Measurements from ENCODE around the gene HIBCH.
"Not testable (repeated sequence)": the region's sequence is repeated elsewhere in the genome, so short reads cannot be mapped to it uniquely, and the experiment has no call there.

The HIBCH gene

DNA sequence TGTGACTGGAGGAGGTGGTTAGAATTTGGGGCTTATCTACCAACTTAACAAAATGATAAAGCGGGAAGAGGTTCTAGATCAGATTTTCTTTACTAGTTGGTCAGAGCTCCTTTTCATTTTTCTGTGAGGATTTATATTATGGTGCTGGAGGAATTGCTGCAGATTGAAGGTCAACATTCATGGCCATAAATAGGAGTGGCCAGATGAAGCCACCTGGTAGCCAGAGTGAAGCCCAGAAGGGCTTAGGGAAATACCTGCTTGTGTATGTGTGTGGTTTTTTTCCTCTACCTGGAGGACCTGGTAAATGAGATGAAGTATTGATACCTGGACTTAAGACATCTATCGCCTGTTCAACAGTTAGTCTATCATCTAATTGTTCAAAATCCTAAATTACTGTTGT lies 134.2 kb downstream of the HIBCH start:
- no peak for DNase-seq (ENCODE audit: low spot score)

DNA sequence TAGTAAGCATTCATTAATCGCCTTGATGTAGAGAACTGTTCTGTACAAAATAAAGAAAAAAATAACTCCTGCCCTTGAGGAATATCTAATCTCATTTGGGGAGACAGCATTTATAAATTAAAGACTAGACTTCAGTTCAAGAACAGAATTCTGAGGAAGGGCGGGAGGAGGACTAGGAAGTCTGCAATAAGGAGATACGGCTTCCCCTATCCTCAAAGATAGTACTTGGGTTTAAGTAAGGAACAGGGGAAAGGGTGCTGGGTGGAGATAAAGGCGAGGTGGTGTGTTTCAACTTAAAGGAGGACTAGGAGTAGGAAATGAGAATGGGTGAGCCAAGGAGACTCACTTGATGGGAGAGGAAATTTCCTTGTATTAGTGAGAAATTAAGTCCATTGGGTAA lies 135.2 kb downstream of the HIBCH start:
- no peak for DNase-seq (ENCODE audit: low spot score)

DNA sequence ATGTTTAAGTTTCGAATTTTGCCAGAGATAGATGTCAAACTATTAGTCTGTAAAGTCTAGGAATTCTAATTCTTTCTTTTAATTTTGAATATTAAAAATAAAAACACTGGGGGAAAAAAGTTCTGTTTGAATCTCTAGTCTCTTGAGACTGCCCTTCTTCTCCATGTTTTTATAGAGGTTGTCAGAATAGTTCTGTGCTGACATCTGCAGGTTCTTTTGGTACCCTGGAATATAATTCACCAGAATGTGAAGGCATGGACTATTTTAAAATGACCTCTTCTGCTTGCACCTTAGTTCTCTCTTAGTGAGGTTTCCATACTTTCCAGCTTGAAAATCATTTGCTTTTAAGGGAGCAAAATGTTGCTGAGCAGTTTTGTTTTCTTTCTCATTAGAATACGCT lies 136.1 kb downstream of the HIBCH start:
- DNase-seq (ENCODE audit: low spot score): no peak

DNA sequence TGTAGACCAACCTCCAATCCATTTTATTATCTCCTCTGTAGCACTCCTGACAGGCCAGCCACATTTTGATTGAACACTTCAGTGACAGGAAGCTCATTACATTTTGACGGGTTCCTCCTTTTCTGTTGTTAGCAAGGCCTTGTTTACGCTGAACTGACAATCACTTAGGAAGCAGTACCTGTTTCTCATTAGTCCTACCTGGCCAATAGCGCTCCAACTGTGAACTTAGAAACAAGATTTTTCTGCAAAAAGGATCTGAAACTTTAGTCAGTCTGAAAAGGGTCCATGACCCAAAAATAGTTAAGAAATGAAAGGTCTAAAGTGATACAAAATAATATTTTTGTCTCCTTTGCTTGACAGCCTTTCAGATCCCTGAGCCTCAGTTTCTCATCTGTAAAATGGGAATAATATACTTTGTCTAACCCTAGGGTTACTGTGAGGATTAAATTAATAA lies 137.5 kb downstream of the HIBCH start:
- no peak for DNase-seq (ENCODE audit: low spot score)

DNA sequence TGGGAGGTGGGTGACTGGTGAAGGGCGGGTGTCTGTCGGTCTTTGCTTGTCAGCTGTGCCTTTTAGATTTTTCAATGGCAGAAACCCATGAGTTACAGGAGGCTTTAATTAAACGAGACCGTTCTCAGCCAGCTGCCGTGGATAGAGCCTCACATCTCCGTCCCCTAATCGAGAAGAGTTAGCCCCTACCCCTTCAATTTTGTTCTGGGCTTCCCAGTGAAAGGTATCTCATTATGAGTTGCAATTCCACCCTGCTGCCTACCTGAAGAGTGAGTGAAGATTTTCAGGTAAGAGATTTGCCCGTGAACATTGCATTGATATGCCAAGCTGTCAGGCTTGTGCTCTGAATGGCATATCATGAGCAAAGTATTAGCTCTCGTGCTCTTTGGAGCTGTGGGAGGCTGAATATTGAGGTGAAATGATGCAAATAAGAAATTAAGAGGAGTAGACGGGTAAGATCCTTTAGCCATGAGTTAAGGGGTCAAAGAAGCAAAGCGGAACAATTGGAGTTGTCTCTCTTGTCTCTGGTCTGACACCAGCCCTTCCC lies 138.4 kb downstream of the HIBCH start:
- DNase-seq (ENCODE audit: low spot score): no peak

DNA sequence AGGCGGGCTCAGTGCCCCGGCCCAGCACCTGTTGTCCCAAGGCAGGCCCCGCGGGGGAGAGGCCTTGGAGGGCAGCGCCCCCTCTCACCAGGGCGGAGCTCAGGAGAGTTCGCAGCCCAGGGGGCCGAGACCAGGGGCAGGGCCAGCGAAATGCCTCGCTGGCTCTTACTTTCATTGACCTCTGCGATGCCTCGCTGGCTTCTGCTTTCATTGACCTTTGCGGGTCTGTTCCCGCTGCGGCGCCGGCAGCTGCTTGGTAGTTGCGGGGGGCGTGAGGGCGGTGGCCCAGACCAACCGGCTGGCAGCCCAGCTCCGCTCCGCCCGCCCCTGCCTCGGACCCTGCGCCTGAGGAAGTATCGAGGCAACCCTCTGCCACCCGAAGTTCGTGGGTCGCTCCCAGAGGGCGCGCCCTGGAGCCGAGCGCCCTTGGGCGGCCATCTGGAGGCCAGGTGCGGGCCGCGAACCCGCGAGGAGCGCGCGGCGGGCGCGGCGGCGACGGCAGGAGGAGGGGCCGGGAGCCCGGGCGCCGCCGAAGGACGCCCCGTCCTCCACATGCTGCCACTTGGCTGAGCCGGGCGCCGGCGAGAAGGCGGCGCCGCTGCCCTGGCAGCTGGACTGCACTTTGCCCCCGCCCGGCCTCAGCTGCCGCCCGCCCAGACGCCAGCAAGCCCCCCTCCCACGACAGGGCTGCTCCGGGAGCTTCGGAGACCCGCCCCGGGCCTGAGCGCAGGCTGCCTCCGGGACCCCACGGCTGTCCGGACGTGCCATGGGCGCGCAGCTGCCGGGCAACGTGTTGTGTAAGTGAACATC lies 139.1 kb downstream of the HIBCH start:
- no peak for DNase-seq (ENCODE audit: low spot score)

DNA sequence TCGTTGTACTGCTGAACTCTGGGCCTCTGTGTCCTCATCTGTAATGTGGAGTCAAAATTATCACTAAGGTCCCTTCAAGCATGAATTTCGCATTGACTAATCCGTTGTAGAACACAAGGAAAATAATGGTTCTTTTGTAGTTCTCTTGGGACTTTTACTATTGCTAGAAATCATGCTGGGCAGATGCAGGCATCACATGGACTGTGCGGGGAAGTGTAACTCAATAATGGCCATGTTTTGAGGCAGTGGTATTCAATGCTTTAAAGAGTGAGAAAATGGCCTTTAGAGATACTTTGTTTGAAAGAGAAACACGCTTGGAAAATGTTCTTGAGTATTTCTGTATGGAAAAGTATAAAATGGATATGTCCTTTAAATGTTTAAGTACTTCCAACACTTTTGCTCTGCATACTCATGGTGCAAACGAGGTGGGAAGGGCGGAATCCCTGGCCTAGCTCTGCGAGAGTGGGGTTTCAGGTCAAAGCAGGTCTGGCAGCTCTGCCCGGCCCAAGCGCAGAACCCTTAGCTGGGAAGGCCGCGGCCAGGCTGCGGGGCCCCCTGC lies 139.8 kb downstream of the HIBCH start:
- no peak for DNase-seq (ENCODE audit: low spot score)

DNA sequence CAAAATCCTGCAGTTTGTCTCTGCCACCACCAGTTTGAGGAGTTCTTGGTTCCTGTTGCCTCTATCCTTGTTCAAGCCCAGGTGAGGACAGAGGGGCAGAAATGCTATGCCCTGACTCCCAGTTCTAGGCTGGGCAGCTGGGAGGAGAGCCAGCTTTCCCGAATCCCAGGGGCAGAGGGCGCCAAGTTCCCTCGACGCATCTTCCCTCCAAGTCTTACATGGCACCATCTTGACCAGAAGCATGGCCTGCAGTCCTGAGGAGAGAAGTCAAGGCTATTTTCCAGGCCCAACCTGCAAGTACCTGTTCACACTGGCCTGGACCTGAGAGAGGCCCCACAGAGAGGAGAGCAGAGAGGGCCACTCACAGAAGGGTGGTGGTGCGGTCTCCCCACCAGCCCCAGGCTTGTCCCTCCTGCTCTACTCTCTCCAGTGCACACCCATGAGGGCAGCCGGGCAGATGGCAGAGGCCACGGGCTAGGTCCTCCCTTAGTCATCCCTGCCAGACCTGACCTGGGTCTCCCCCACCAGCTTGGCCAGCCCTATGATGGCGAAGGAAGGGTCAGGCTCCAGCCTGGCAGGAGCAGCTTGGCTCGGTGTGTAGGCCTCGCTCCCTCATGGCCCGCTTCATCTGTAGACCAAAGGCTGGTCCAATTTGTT lies 141.4 kb downstream of the HIBCH start:
- no peak for DNase-seq (ENCODE audit: low spot score)

DNA sequence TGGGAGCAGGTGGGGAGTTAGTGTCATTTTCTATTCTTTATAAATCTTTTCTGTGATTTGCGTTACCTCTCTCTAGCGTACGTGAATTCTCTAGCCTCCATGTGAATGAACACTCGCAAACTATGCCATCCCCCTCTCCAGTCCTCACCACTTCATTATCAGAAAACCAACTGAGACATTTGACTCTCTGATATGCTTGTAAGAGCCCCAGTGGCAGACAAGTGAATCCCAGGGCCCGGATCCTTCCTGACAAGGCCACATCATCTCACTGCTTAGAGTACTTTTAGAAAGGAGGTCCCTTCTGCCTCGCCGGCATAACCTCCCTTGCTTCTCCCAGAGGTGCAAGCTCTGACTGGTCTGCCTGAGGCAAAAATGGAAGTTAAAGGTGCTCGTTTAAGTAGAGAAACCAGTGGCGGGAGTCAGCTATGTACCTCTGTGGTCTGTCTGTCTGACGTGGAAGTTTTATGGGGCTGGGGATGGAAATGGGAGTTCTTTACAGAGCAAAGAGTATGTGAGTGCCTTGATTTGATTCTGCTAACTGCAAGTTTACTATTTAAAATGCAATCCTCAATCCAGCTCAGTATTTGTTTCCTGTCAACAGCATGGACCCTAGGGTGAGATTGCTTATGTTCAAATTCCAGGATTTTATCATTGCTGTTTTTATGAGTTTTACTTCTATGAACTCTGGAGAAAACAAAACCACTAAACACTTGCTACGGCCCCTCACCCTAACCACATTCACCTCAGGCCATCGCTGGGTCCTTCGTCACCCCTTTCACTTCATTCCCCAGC lies 142.2 kb downstream of the HIBCH start:
- no peak for DNase-seq (ENCODE audit: low spot score)

DNA sequence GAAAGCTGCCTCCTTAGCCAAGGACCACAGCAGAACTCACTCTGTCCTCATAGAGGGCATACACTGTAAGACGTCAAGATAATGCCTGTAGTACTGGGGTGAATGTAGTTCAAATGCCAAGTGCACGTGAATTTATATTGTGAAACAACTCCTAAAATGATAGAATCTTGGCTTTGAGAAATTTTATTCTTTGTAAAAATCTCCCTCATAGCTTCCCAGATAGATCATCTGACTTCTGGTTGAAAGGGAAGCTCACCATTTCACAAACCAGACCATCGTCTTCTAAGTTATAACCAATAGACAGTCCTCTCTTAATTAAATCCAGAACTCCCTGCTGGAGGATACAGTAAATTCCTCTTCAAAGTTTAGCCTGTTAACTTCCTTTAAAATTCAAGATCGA lies 146.2 kb downstream of the HIBCH start:
- DNase-seq (ENCODE audit: low spot score): no peak

DNA sequence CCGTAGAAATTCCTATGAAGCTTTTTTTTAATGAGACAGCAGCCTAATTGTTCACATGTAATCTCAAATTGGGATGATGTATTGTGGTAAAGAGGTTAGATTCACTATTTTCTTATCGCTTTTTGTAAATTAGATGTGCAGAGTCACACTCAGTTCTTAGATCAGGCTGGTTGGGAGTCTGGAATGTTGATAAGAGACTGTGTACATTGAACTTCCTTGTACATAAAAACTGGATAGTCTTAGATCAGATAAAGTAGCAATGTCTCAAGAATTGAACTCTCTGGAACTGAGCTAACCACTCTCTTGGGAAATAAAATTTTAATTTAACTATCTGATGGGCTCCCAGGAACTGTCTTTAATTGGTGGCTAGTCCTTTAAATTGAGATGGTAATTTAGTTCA lies 149.0 kb downstream of the HIBCH start:
- DNase-seq (ENCODE audit: low spot score): no peak

DNA sequence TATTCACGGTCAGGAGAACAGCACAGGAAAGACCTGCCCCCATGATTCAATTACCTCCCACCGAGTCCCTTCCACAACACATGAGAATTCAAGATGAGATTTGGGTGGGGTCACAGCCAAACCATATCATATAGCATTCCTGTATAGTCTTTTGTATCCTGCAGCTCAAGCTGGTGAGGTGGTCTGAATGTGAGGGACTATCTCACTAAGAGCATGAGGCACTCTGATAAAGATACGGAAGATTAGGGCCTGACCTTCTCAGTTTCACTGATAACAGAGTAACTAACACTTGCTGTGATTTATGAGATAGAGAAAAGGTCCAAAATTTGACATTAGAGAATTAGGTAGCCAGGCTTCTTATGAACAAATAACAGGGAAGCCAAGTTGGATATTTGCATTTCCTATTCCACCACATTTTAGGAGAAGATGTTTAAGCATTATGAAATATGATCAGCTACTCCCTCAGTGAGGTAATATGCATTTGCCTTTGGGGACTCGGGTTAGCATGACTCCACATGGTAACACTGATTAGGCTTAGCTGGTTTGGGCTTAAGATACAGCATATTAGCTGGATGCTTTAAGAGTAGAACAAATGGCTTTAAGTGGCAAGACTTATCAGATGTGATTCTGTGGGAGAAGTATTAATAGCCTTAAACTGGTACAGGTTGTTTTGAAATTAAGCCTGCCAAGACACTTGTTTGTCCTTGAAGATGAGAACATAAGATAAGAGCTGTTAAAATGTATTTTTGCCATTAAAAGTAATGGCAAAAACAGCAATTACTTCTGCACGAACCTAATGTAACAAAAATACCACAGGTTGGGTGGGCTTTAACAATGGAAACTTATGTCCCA lies 150.2 kb downstream of the HIBCH start:
- DNase-seq (ENCODE audit: low spot score): no peak

DNA sequence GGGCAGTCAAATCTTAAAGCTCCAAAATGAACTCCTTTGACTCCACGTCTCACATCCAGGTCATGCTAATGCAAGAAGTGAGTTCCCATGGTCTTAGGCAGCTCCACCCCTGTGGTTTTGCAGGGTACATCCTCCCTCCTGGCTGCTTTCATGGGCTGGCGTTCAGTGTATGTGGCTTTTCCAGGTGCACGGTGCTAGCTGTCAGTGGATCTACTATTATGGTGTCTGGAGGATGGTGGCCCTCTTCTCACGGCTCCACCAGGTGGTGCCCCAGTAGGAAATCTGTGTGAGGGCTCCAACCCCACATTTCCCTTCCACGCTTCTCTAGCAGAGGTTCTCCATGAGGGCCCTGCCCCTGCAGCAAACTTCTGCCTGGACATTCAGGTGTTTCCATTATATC lies 151.9 kb downstream of the HIBCH start:
- no peak for DNase-seq (ENCODE audit: low spot score)

DNA sequence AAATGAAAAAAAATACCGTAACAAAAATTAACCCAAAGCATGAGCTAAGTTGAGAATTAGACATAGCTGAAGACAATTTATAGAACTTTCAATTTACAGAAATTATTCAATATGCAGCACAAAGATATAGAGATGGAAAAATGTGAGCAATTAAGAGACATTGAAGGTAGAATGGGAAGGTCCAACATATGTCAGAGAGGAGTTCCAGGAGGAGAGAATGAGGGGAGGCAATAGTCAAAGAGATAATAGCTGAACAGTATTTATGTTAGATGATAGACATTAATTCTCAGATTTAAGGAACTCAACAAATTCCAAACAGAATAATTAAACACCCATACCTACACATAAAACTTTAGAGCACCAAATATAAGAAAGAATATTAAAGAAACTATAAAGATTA lies 154.1 kb downstream of the HIBCH start:
- DNase-seq (ENCODE audit: low spot score): no peak

DNA sequence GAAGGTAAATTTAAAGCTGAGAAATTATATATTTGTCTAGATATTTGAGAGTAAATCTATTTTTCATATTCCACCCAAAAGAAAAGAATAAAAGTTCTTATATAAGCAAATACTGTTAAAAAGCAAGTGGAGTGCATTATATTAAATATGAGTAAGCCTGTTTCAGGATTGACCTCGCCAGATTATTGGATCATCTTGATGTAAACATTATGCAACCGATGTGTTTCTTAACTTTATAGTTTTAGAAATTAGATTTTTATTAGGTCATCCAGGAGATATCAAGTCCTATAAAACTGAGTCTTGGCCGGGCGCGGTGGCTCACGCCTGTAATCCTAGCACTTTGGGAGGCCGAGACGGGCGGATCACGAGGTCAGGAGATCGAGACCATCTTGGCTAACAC lies 156.8 kb downstream of the HIBCH start:
- DNase-seq (ENCODE audit: low spot score): no peak

DNA sequence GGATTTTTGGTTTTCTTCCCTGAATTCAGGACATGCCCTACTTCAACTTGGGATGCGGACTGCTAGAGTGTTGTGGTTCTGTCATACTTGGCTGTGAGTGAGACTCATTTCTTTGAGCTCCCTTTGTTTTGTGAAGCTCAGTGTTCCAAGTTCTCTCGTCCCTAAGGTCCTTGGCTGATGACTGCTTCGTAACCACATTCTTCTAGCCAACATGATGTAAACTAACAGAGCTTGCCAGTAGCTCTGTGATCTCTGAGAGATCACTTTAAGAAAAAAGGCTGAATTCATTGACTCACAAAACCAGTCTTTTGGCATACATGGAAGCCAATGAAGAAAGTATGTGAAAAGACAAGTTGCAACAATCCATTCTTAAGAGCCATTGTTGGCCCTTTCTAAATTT lies 160.2 kb downstream of the HIBCH start:
- DNase-seq (ENCODE audit: low spot score): no peak

DNA sequence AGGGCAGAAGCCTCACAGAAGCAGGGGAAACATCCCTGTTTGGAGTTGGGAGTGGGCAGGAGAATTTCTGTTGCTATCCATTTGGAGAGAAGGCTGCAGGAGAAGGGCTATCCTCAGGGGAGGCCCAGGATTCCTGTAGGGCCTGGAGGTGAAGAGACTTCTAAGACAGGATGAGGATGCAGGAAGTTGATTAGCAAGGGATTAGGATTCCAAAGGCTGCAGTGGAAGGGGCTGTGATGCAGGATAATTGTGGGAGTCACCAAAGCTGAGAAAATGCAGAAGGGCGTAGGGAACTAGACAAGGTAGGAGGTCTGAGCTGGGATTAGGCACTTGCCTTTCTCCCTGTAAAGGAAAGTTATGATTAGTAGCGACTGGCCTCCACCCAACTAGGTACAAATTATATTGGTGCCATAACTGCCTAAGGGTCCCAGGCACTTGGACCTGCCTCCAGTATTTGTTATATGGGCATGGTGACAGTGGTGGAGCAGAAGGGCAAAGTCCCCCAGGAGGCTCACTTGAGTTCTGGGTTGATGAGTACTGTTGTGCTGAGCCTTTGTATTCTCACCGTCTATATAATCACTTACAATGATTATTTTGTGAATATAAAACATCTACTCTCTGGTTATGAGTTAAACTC lies 160.7 kb downstream of the HIBCH start:
- no peak for DNase-seq (ENCODE audit: low spot score)

DNA sequence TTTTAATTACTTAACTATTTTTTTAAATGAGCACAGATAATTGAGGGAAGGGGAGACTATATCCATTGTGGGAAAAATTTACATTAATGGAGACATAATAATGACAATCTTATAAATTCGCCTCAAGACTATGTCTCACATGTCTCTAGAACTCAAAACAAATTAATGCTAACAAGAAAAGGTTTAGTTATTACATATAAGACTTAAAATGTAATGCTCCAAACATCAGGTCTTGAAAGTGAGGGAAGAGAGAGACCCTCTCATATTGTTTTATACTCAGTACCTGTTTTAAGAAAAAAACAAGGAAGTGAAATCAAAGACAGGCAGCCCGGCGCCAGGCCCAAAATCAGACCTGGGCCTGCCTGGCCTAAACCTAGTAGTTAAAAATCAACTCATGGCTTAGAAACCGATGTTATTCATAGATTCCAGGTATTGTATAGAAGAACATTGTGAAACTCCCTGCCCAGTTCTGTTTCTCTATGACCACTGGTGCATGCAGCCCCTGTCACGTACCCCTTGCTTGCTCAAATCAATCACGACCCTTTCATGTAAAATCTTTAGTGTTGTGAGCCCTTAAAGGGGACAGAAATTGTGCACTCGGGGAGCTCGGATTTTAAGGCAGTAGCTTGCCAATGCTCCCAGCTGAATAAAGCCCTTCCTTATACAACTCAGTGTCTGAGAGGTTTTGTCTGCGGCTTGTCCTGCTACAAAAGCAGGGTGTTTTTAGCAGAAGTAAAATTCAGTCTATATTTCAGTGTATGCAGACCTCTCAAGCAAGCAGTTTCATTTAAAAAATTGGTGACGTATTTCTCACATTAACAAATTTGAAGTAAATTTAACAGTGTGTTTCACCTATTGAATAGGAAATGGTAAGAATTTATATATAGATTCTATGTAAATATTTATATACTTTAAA lies 161.8 kb downstream of the HIBCH start:
- not testable (repeated sequence) for DNase-seq (ENCODE audit: low spot score)

DNA sequence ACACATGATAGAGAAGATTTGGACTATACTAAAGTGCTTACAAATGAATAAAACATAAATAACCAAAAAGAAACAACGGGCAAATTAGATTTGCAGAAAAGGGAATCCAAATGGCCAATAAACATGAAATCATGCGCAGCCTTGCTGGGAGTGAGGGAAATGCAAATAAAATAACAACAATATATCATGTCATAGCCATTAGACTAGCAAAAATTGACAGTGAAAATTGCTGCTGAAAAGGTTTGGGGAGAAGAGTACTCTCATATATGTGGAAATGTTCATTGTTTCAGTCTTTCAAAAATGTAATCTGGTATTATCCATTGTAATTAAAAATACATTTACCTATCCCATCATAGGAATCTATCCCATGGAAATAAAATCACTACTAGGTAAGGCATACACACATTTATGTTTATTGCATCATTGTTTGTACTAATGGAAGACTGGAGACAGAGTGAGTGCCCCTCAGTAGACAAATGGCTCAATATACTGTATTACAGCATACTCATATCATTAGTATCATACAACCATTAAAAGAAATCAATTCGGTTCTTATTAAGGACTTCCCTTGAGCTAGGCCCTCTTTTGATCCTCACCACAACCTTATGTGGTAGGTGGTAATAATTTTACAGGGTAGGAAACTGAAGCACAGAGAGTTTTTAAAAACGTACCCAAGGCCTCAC lies 163.0 kb downstream of the HIBCH start:
- no peak for DNase-seq (ENCODE audit: low spot score)
